HepG2 (cell line): ENCODE results near the gene ARL4D. TPM values are rescaled to one million over a fixed set of nuclear protein-coding genes. Genes with fewer than 3 reads are reported as not detected.

Source experiments
- ATRX ChIP-seq: sonication (generic); formaldehyde crosslinking; IDR thresholded peaks from 2 replicates; pipeline ENCODE4 v1.4.0; 2020; ENCODE audit warnings: missing genetic modification reagents, borderline replicate concordance
- CCAR2 ChIP-seq: fragments of 200-400 bp; formaldehyde crosslinking; optimal IDR thresholded peaks from 2 replicates; pipeline ENCODE3; 2018; ENCODE audit warnings: low read depth, mild to moderate bottlenecking, low read length, moderate library complexity
- DNMT3B ChIP-seq: conservative IDR thresholded peaks from 2 replicates; pipeline ENCODE4 v1.6.1; 2016; ENCODE audit warnings: missing biosample characterization, control low read depth
- GFI1 ChIP-seq: sonication (generic); formaldehyde crosslinking; IDR thresholded peaks from 2 replicates; pipeline ENCODE4 v1.5.0; 2020; ENCODE audit warnings: missing genetic modification reagents, mild to moderate bottlenecking, borderline replicate concordance
- HDAC2 ChIP-seq: sonication (generic); formaldehyde crosslinking; IDR thresholded peaks from 2 replicates; pipeline ENCODE4 v1.4.0; 2020; ENCODE audit warnings: missing genetic modification reagents
- HINFP ChIP-seq: sonication (generic); formaldehyde crosslinking; IDR thresholded peaks from 2 replicates; pipeline ENCODE4 v1.4.0; 2020; ENCODE audit warnings: low read depth, mild to moderate bottlenecking, missing genetic modification reagents
- HOXA9 ChIP-seq: sonication (generic); formaldehyde crosslinking; IDR thresholded peaks from 2 replicates; pipeline ENCODE4 v1.8.1; 2022; ENCODE audit warnings: missing genetic modification reagents, mild to moderate bottlenecking, moderate library complexity, borderline replicate concordance
- JUN ChIP-seq: sonication (generic); formaldehyde crosslinking; IDR thresholded peaks from 2 replicates; pipeline ENCODE4 v1.4.0; 2020; ENCODE audit warnings: mild to moderate bottlenecking, missing genetic modification reagents
- KDM4B ChIP-seq: sonication (generic); formaldehyde crosslinking; IDR thresholded peaks from 2 replicates; pipeline ENCODE4 v1.4.0; 2020; ENCODE audit warnings: missing genetic modification reagents
- NR2F1 ChIP-seq, 2 experiments: fragments of 450-650 bp in 1 of 2; formaldehyde crosslinking in 1 of 2; IDR thresholded peaks; 2 replicates each; pipeline versions ENCODE4 v1.5.0 to v1.6.1; 2016 to 2020; ENCODE audit warnings: mild to moderate bottlenecking in 1 of 2, missing compliant biosample characterization in 1 of 2, missing genetic modification reagents in 1 of 2, moderate library complexity in 1 of 2
- NR2F2 ChIP-seq: IDR thresholded peaks from 2 replicates; pipeline ENCODE4 v1.6.1; 2012; ENCODE audit warnings: low read depth, inconsistent platforms, borderline replicate concordance
- RERE ChIP-seq: IDR thresholded peaks from 2 replicates; pipeline ENCODE4 v1.6.1; 2016; ENCODE audit warnings: low read depth, missing genetic modification reagents, missing compliant biosample characterization
- SIN3B ChIP-seq: fragments of 150-350 bp; IDR thresholded peaks from 2 replicates; pipeline ENCODE4 v1.6.1; 2014; ENCODE audit warnings: low read length
- SNAI1 ChIP-seq: sonication (generic); formaldehyde crosslinking; IDR thresholded peaks from 2 replicates; pipeline ENCODE4 v1.5.0; 2020; ENCODE audit warnings: mild to moderate bottlenecking, missing genetic modification reagents, borderline replicate concordance
- SP2 ChIP-seq: sonication (generic); formaldehyde crosslinking; IDR thresholded peaks from 2 replicates; pipeline ENCODE4 v1.5.1; 2020; ENCODE audit warnings: mild to moderate bottlenecking, missing genetic modification reagents
- TGIF2 ChIP-seq: IDR thresholded peaks from 2 replicates; pipeline ENCODE4 v1.6.1; 2016; ENCODE audit warnings: control low read depth, missing compliant biosample characterization
- ZFX ChIP-seq: sonication (generic); formaldehyde crosslinking; IDR thresholded peaks from 2 replicates; pipeline ENCODE4 v1.4.0; 2020; ENCODE audit warnings: mild to moderate bottlenecking, low read depth, missing genetic modification reagents, moderate library complexity
- ZNF230 ChIP-seq: sonication (generic); formaldehyde crosslinking; IDR thresholded peaks from 2 replicates; pipeline ENCODE4 v1.4.0; 2020; ENCODE audit warnings: mild to moderate bottlenecking, missing genetic modification reagents
- ZNF451 ChIP-seq: sonication (generic); formaldehyde crosslinking; IDR thresholded peaks from 2 replicates; pipeline ENCODE4 v1.5.0; 2020; ENCODE audit warnings: mild to moderate bottlenecking, missing genetic modification reagents
- ZNF562 ChIP-seq: sonication (generic); formaldehyde crosslinking; IDR thresholded peaks from 2 replicates; pipeline ENCODE4 v1.8.0; 2022; ENCODE audit warnings: missing genetic modification reagents, borderline replicate concordance
- ZNF569 ChIP-seq: sonication (generic); formaldehyde crosslinking; IDR thresholded peaks from 2 replicates; pipeline ENCODE4 v1.5.0; 2020; ENCODE audit warnings: mild to moderate bottlenecking, missing genetic modification reagents, moderate library complexity, borderline replicate concordance
- ZNF704 ChIP-seq: sonication (generic); formaldehyde crosslinking; IDR thresholded peaks from 2 replicates; pipeline ENCODE4 v1.8.1; 2023; ENCODE audit warnings: mild to moderate bottlenecking, inconsistent platforms, moderate library complexity, missing genetic modification reagents, borderline replicate concordance
- ZNF780A ChIP-seq: sonication (generic); formaldehyde crosslinking; IDR thresholded peaks from 2 replicates; pipeline ENCODE4 v1.8.0; 2022; ENCODE audit warnings: mild to moderate bottlenecking, missing genetic modification reagents, moderate library complexity
- ZNF83 ChIP-seq: sonication (generic); formaldehyde crosslinking; IDR thresholded peaks from 2 replicates; pipeline ENCODE4 v1.4.0; 2020; ENCODE audit warnings: missing genetic modification reagents, mild to moderate bottlenecking, borderline replicate concordance
- polyA plus RNA-seq, 8 experiments: library from polyadenylated mRNA; depleted of rRNA in 3 of 8; stranded (reverse) in 7 of 8; unstranded in 1 of 8; fragments of >200 nt; fragmentation: Illumina TruSeq in 4 of 8; extraction: Trizol in 4 of 8; gene quantifications; 2 replicates each; pipeline versions ENCODE4 v1.2.1 to v1.2.3, GENCODE V29; 2011 to 2016; ENCODE audit warnings: low read depth in 4 of 8, missing spikeins in 1 of 8, mixed read lengths in 1 of 8; ENCODE audit not compliant: insufficient read depth in 1 of 8
- total RNA-seq, 5 experiments: library from RNA; depleted of rRNA; stranded (reverse); fragments of >200 nt; fragmentation: Illumina TruSeq; extraction: Trizol; gene quantifications; 2 replicates each; pipeline ENCODE4 v1.2.3, GENCODE V29; 2016; ENCODE audit warnings: low read depth in 1 of 5

The ARL4D gene
- total and polyA plus RNA-seq, 2 of the 13 experiments (the other 11 are each of a cell fraction or from before 2014, with no cell fraction given) = 9.0 to 25.9 TPM

- TF ChIP-seq SNAI1 (CRISPR knock-in tag) (no peak), ATRX (CRISPR knock-in tag) (no peak), JUN (CRISPR knock-in tag) (0 out of 2 replicates have a peak, but pooled peaks have one; percentile 29), SIN3B (no peak), DNMT3B (no peak), NR2F1 (CRISPR knock-in tag; IDR thresholded peaks at IDR 0.05) (no peak), ZNF230 (CRISPR knock-in tag) (0 out of 2 replicates have a peak, but pooled peaks have one; percentile 37), ZFX (CRISPR knock-in tag) (0 out of 2 replicates have a peak, but pooled peaks have one; percentile 7), ZNF451 (CRISPR knock-in tag) (no peak), ZNF780A (CRISPR knock-in tag) (no peak), NR2F2 (no peak), ZNF83 (0 out of 2 replicates have a peak, but pooled peaks have one; percentile 61), HOXA9 (CRISPR knock-in tag) (no peak), KDM4B (CRISPR knock-in tag) (no peak), HINFP (CRISPR knock-in tag) (no peak), ZNF569 (CRISPR knock-in tag) (no peak), HDAC2 (CRISPR knock-in tag) (no peak), SP2 (no peak), ZNF562 (no peak), RERE (no peak), CCAR2 (no peak), GFI1 (CRISPR knock-in tag) (no peak), TGIF2 (CRISPR knock-in tag) (no peak), ZNF704 (no peak)
Measured at GRCh38 chr17:43402078-43402477, 3.3 kb downstream of the ARL4D start (continued).
